ENCODE measurements around the gene ADD3. TPM values are rescaled to one million over a fixed set of nuclear protein-coding genes. Genes with fewer than 3 reads are reported as not detected.
"Not testable (repeated sequence)": the region's sequence is repeated elsewhere in the genome, so short reads cannot be mapped to it uniquely, and the experiment has no call there.

ADD3 gene
- total and polyA plus RNA-seq, 9 donors = 79.8 to 135 (median 93.6) TPM

GRCh38 chr10:110101464-110102144 lies 93.8 kb downstream of the ADD3 start:
- no peak overlapping the region for H3K27ac ChIP-seq (ENCODE audit: low read length)
- peaks cover 16% of the 10 kb centered on the region for H3K36me3 ChIP-seq (ENCODE audit: control insufficient read depth, insufficient read depth, low read length)
- H3K9me3 ChIP-seq (replicated peaks; ENCODE audit: control insufficient read depth, low read depth, low read length) = no peaks in the 10 kb centered on the region
- no peaks in the 10 kb centered on the region for H3K4me1 ChIP-seq (ENCODE audit: control insufficient read depth, insufficient read depth, low read length)
- H3K27me3 ChIP-seq (ENCODE audit: control insufficient read depth, insufficient read depth, low read length) = no peaks in the 10 kb centered on the region
- DNase-seq = no peak
- no peak overlapping the region for H3K4me3 ChIP-seq (ENCODE audit: low read length)
- WGBS (ENCODE audit: insufficient coverage) = no CpG with 5 or more reads among the region's 2 CpGs

GRCh38 chr10:110103921-110104461 lies 96.2 kb downstream of the ADD3 start:
- Histone ChIP-seq H3K4me3 (ENCODE audit: low read length) (no peak overlapping the region), H3K27me3 (ENCODE audit: control insufficient read depth, insufficient read depth, low read length) (no peaks in the 10 kb centered on the region), H3K36me3 (ENCODE audit: control insufficient read depth, insufficient read depth, low read length) (peaks cover 16% of the 10 kb centered on the region), H3K9me3 (replicated peaks; ENCODE audit: control insufficient read depth, low read depth, low read length) (no peaks in the 10 kb centered on the region), H3K4me1 (ENCODE audit: control insufficient read depth, insufficient read depth, low read length) (no peaks in the 10 kb centered on the region), H3K27ac (ENCODE audit: low read length) (no peak overlapping the region)
- DNase-seq = no peak

GRCh38 chr10:110105873-110106272 lies 98.1 kb downstream of the ADD3 start:
- H3K27ac ChIP-seq (ENCODE audit: low read length) = no peak overlapping the region
- H3K36me3 ChIP-seq (ENCODE audit: control insufficient read depth, insufficient read depth, low read length) = peaks cover 13% of the 10 kb centered on the region
- no peaks in the 10 kb centered on the region for H3K27me3 ChIP-seq (ENCODE audit: control insufficient read depth, insufficient read depth, low read length)
- no peak for DNase-seq
- H3K9me3 ChIP-seq (replicated peaks; ENCODE audit: control insufficient read depth, low read depth, low read length) = no peaks in the 10 kb centered on the region
- H3K4me3 ChIP-seq (ENCODE audit: low read length) = no peak overlapping the region
- no peaks in the 10 kb centered on the region for H3K4me1 ChIP-seq (ENCODE audit: control insufficient read depth, insufficient read depth, low read length)

- no peaks in the 10 kb centered on the region for H3K9me3 ChIP-seq (replicated peaks; ENCODE audit: control insufficient read depth, low read depth, low read length)
- no peaks in the 10 kb centered on the region for H3K27me3 ChIP-seq (ENCODE audit: control insufficient read depth, insufficient read depth, low read length)
- peaks cover 10% of the 10 kb centered on the region for H3K36me3 ChIP-seq (ENCODE audit: control insufficient read depth, insufficient read depth, low read length)
- no peak overlapping the region for H3K4me3 ChIP-seq (ENCODE audit: low read length)
- no peak for DNase-seq
- WGBS (ENCODE audit: insufficient coverage) = no CpG with 5 or more reads among the region's 6 CpGs
- no peak overlapping the region for H3K27ac ChIP-seq (ENCODE audit: low read length)
- H3K4me1 ChIP-seq (ENCODE audit: control insufficient read depth, insufficient read depth, low read length) = no peaks in the 10 kb centered on the region
Observed at GRCh38 chr10:110107430-110107829, 99.6 kb downstream of the ADD3 start.

GRCh38 chr10:110107887-110108286 lies 100.1 kb downstream of the ADD3 start:
- Histone ChIP-seq H3K4me3 (ENCODE audit: low read length) (no peak overlapping the region), H3K36me3 (ENCODE audit: control insufficient read depth, insufficient read depth, low read length) (peaks cover 12% of the 10 kb centered on the region), H3K9me3 (replicated peaks; ENCODE audit: control insufficient read depth, low read depth, low read length) (no peaks in the 10 kb centered on the region), H3K27me3 (ENCODE audit: control insufficient read depth, insufficient read depth, low read length) (no peaks in the 10 kb centered on the region), H3K27ac (ENCODE audit: low read length) (no peak overlapping the region), H3K4me1 (ENCODE audit: control insufficient read depth, insufficient read depth, low read length) (no peaks in the 10 kb centered on the region)
- DNase-seq = no peak

- Histone ChIP-seq H3K36me3 (ENCODE audit: control insufficient read depth, insufficient read depth, low read length) (peaks cover 15% of the 10 kb centered on the region), H3K27me3 (ENCODE audit: control insufficient read depth, insufficient read depth, low read length) (no peaks in the 10 kb centered on the region), H3K9me3 (replicated peaks; ENCODE audit: control insufficient read depth, low read depth, low read length) (no peaks in the 10 kb centered on the region), H3K4me3 (ENCODE audit: low read length) (no peak overlapping the region), H3K4me1 (ENCODE audit: control insufficient read depth, insufficient read depth, low read length) (peaks cover 2% of the 10 kb centered on the region), H3K27ac (ENCODE audit: low read length) (no peak overlapping the region)
- peak; percentile 52 for DNase-seq
Observed at GRCh38 chr10:110109511-110109910, 101.7 kb downstream of the ADD3 start.

GRCh38 chr10:110110338-110110737 lies 102.6 kb downstream of the ADD3 start:
- Histone ChIP-seq H3K9me3 (replicated peaks; ENCODE audit: control insufficient read depth, low read depth, low read length) (no peaks in the 10 kb centered on the region), H3K4me1 (ENCODE audit: control insufficient read depth, insufficient read depth, low read length) (peaks cover 2% of the 10 kb centered on the region), H3K27me3 (ENCODE audit: control insufficient read depth, insufficient read depth, low read length) (no peaks in the 10 kb centered on the region), H3K4me3 (ENCODE audit: low read length) (no peak overlapping the region), H3K27ac (ENCODE audit: low read length) (no peak overlapping the region), H3K36me3 (ENCODE audit: control insufficient read depth, insufficient read depth, low read length) (peaks cover 21% of the 10 kb centered on the region)
- WGBS (ENCODE audit: insufficient coverage) = 94% methylated on average over 2 of the region's 3 CpGs
- DNase-seq = no peak

GRCh38 chr10:110113670-110114337 lies 106.0 kb downstream of the ADD3 start:
- peak; percentile 29 for DNase-seq

GRCh38 chr10:110114668-110115067 lies 106.9 kb downstream of the ADD3 start:
- H3K4me3 ChIP-seq (ENCODE audit: low read length); H3K27ac ChIP-seq (ENCODE audit: low read length); H3K4me1 ChIP-seq (ENCODE audit: control insufficient read depth, insufficient read depth, low read length); H3K27me3 ChIP-seq (ENCODE audit: control insufficient read depth, insufficient read depth, low read length); DNase-seq; H3K9me3 ChIP-seq (replicated peaks; ENCODE audit: control insufficient read depth, low read depth, low read length): not testable (repeated sequence)
- peaks cover 22% of the 10 kb centered on the region for H3K36me3 ChIP-seq (ENCODE audit: control insufficient read depth, insufficient read depth, low read length)
- WGBS (ENCODE audit: insufficient coverage) = 71% methylated on average over 1 of the region's 2 CpGs

More at GRCh38 chr10:110113670-110114337, 106.0 kb downstream of the ADD3 start:
- Histone ChIP-seq H3K4me3 (ENCODE audit: low read length) (no peak overlapping the region), H3K36me3 (ENCODE audit: control insufficient read depth, insufficient read depth, low read length) (peaks cover 22% of the 10 kb centered on the region), H3K27ac (ENCODE audit: low read length) (no peak overlapping the region), H3K4me1 (ENCODE audit: control insufficient read depth, insufficient read depth, low read length) (peaks cover 2% of the 10 kb centered on the region), H3K27me3 (ENCODE audit: control insufficient read depth, insufficient read depth, low read length) (no peaks in the 10 kb centered on the region), H3K9me3 (replicated peaks; ENCODE audit: control insufficient read depth, low read depth, low read length) (no peaks in the 10 kb centered on the region)
- WGBS (ENCODE audit: insufficient coverage) = 85% methylated on average over 1 of the region's 4 CpGs

- no peak for DNase-seq
Observed at GRCh38 chr10:110115784-110116520, 108.2 kb downstream of the ADD3 start.

More at GRCh38 chr10:110115784-110116520, 108.2 kb downstream of the ADD3 start:
- 100% methylated on average over 1 of the region's 4 CpGs for WGBS (ENCODE audit: insufficient coverage)
- peaks cover 22% of the 10 kb centered on the region for H3K36me3 ChIP-seq (ENCODE audit: control insufficient read depth, insufficient read depth, low read length)
- no peak overlapping the region for H3K27ac ChIP-seq (ENCODE audit: low read length)
- no peaks in the 10 kb centered on the region for H3K9me3 ChIP-seq (replicated peaks; ENCODE audit: control insufficient read depth, low read depth, low read length)
- no peaks in the 10 kb centered on the region for H3K27me3 ChIP-seq (ENCODE audit: control insufficient read depth, insufficient read depth, low read length)
- peaks cover 2% of the 10 kb centered on the region for H3K4me1 ChIP-seq (ENCODE audit: control insufficient read depth, insufficient read depth, low read length)
- no peak overlapping the region for H3K4me3 ChIP-seq (ENCODE audit: low read length)
